GM21447 (cell line): ENCODE measurements around the gene UCHL1.
"Not testable (repeated sequence)": the region's sequence is repeated elsewhere in the genome, so short reads cannot be mapped to it uniquely, and the experiment has no call there.

Source experiments
- ATAC-seq: cut with Tn5 transposase; IDR thresholded peaks from one replicate; pipeline ENCODE4 v1.9.1; 2021; ENCODE audit not compliant: unreplicated experiment

Gene UCHL1

DNA sequence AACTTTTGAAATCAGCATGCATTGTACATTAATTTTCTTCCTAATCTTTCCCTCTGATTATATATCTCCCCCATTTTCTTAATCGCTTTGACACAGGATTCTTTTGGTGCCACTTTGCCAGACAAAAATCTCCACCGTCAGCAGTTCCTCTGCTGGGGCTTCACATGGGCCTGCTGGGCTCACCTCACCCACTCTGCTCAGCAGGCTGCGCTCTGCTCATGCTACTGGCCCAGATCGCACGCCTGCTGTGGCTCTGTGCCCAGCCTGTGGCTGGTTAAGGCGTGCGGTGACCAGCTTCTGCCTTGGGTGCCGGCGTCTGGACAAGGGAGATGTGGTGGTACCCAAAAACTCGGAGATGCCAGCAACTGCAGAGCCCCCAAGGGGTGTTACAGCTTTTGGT is 31.1 kb downstream of the UCHL1 start:
- ATAC-seq, result no peak

- no peak for ATAC-seq
Measured at GRCh38 chr4:41288254-41288653, 31.5 kb downstream of the UCHL1 start.

- ATAC-seq, result no peak
Measured at GRCh38 chr4:41290479-41290878, 33.8 kb downstream of the UCHL1 start.

DNA sequence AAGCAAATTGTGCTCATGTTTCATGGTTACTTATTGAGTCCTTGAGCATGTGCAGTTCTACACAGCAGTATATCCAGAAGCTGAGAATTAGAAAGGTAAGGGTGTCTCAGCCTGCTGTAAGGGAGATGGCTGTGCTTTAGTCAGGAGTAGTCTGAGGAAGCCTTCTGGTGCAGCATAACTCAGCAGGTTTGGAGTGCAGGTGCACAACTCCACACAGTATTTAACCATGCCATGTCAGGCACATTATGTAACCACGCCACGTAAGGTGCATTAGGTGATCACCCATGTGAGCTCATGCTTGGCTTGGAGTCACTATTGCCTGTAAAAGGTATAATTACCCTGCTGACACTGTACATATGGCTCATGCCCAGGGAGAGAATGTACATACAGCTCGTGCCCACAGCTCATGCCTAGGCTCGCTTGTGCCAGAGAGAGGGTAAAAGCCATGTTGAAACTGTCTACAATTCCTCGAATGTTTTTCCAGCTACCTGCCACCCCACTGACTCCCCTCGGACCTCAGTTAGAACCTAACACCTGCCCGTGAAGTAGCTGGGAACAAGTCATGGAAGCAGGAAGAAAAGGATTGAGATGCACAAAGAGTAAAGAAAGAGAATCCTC is 37.8 kb downstream of the UCHL1 start:
- no peak for ATAC-seq

DNA sequence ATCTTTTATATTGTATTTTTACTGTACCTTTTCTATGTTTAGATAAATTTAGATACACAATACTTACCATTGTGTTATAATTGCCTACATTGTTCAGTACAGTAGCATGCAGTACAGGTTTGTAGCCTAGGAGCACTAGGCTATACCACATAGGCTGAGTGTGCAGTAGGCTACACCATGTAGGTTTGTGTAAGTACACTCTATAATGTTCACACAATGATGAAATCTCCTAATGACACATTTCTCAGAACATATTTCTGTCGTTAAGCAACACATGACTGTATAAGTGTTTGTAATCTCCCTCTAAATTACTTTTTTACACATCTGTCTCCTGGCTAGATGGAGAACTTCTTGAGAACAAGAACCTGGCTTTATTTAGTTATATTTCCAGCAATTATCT is 40.3 kb downstream of the UCHL1 start:
- no peak for ATAC-seq

GRCh38 chr4:41297832-41298231 is 41.1 kb downstream of the UCHL1 start:
- ATAC-seq, result no peak

DNA sequence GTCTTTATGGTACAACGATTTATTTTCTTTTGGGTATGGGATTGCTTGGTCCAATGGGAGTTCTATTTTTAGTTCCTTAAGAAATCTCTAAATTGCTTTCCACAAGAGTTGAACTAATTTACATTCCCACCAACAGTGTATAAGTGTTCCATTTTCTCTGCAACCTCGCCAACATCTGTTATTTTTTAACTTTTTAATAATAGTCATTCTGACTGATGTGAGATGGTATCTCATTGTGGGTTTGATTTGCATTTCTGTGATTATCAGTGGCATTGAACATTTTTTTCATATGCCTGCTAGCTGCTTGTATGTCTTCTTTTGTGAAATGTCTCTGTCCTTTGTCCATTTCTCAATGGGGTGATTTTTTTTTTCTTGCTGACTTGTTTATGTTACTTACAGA is 42.8 kb downstream of the UCHL1 start:
- ATAC-seq, result no peak

- ATAC-seq, result no peak
Measured at GRCh38 chr4:41301137-41301536, 44.4 kb downstream of the UCHL1 start.

DNA sequence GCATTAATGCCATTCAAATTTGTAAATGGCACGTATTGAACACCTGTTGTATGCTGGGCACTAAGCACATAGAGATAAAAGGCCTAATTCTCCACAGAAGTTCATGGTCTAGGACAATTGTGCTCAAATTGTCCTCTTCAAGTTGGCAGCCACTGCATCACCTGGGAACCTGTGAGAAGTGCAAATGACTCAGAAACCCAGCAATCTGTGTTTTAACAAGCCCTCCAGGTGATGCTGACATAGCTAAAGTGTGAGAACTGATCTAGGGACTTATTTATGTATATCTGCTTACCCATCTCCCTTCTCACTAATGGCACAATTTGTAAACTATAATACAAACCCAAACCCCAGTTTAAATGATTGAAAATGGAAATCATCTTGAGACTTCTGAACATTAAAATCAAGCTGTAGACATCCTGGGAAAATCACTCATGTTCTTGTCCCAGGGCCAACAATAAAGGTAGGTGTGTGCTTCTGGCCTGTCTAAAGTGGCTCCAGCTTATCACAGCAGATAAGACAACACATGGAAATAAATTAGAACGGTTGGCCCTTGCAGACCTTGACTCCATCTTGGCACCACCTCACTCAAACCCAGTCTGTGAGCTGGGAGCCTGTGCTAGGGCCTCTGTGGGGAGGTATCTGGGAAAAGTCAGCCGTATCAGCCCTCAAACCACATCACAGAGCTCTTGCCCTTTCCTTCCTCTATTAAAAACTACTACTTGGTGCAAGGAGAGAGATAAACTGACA is 46.8 kb downstream of the UCHL1 start:
- ATAC-seq, result no peak

DNA sequence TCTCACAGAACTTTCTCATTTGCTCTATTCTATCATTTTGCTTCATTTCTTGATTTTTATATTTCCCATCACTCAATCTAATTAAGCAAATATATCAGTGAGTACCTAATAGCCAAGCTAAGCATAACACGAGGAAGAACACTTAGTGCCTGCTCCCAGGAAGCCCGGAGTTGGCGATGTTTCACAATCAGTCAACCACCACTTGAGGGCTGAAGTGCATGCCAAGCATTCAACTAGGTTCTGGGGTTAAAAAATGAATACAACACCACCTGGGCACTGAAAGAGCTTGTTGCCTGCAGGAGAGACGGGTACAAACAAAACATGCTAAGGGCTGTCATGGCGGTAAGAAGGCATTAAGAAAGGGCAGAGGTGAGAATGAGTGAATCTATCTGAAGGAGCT is 47.5 kb downstream of the UCHL1 start:
- no peak for ATAC-seq

- ATAC-seq, result no peak
Measured at GRCh38 chr4:41305476-41305875, 48.7 kb downstream of the UCHL1 start.

- no peak for ATAC-seq
Measured at GRCh38 chr4:41307638-41308037, 50.9 kb downstream of the UCHL1 start.

GRCh38 chr4:41308398-41308797 is 51.7 kb downstream of the UCHL1 start:
- ATAC-seq, result no peak

GRCh38 chr4:41315426-41315825 is 58.7 kb downstream of the UCHL1 start:
- ATAC-seq, result not testable (repeated sequence)

GRCh38 chr4:41315862-41316261 is 59.1 kb downstream of the UCHL1 start:
- no peak for ATAC-seq
